ENCODE results near the gene EVI5.

GRCh38 chr1:92790867-92791266 is 6.0 kb upstream of the EVI5 start:
- TF ChIP-seq CTCF (IDR thresholded peaks at IDR 0.05) (no peak), POLR2A (IDR thresholded peaks at IDR 0.05) (no peak)

Data from thyroid gland (tissue), 4 donors.